Right lobe of liver (tissue), 6 donors: ENCODE data around the gene DPP10. TPM values are rescaled to one million over a fixed set of nuclear protein-coding genes. Genes with fewer than 3 reads are reported as not detected.

Source experiments
- ATAC-seq, 4 donors: fragments of 200-7000 bp; cut with Tn5 transposase; one replicate each; pipeline ENCODE4 v1.9.1; 2020; ENCODE audit warnings: mild to moderate bottlenecking in 4 of 4, moderate library complexity in 4 of 4
- DNase-seq, 3 donors: peaks; one replicate each; pipeline ENCODE4 v3.0.0-alpha.2; 2020
- H3K27ac ChIP-seq, 3 donors: fragments of 200-600 bp; one replicate each; pipeline ENCODE4 v1.8.0; 2022
- H3K27me3 ChIP-seq, 2 donors: fragments of 200-600 bp; one replicate each; pipeline ENCODE4 v1.8.0; 2022
- H3K36me3 ChIP-seq, 4 donors: fragments of 200-600 bp; sonication (generic) in 1 of 4; one replicate each; pipeline versions ENCODE4 v1.5.1 to v1.8.0; 2017 to 2022; ENCODE audit warnings: control low read depth in 1 of 4
- H3K4me1 ChIP-seq, 4 donors: fragments of 200-600 bp; sonication (generic) in 1 of 4; one replicate each; pipeline versions ENCODE4 v1.5.1 to v1.8.0; 2017 to 2022; ENCODE audit warnings: control low read depth in 1 of 4
- H3K4me3 ChIP-seq, 3 donors: fragments of 200-600 bp; one replicate each; pipeline ENCODE4 v1.8.0; 2022
- H3K9me3 ChIP-seq, 4 donors: fragments of 200-600 bp; sonication (generic) in 1 of 4; one replicate each; pipeline versions ENCODE4 v1.5.1 to v1.8.0; 2017 to 2022; ENCODE audit warnings: control low read depth in 1 of 4
- POLR2A ChIP-seq: fragments of 450-650 bp; IDR thresholded peaks from one replicate; pipeline ENCODE4 v1.6.1; 2017; ENCODE audit warnings: antibody characterized with exemption, mild to moderate bottlenecking
- WGBS: methylation state at CpG from one replicate; pipeline ENCODE4 v1.1.6; 2018; ENCODE audit warnings: low coverage, low lambda C conversion rate; ENCODE audit not compliant: insufficient coverage; ENCODE audit errors: missing lambda C conversion rate; 5-methylcytosine and 5-hydroxymethylcytosine counted together
- intact Hi-C, 2 donors: fragments of 100-400 bp; cut with DNase I; formaldehyde crosslinking; loops; one replicate each; pipeline versions ENCODE4 v1.11.2 to v1.14.1; 2022
- total RNA-seq, 6 experiments: library from RNA; depleted of rRNA in 2 of 6; stranded (reverse); fragments of >200 nt in 2 of 6; fragmentation: NEBNext Ultra II Directional in 3 of 6; extraction: Animal tissue kit (Norgen Biotek cat#: 25700) in 3 of 6; gene quantifications; one replicate each; pipeline versions ENCODE4 v1.1.0 to v1.2.4, GENCODE V29; 2016 to 2023
- TF ChIP-seq, protein P1 (sequence below), 4 donors: fragments of 200-600 bp in 3 of 4; fragments of 450-650 bp in 1 of 4; IDR thresholded peaks; one replicate each; pipeline versions ENCODE4 v1.5.1 to v1.8.0; 2016 to 2022; ENCODE audit warnings: antibody characterized with exemption in 4 of 4, mild to moderate bottlenecking in 2 of 4
- donor health status: DM: no; HTN: yes; CAD: no.
- donor health status: DM: no; HTN: no; CAD: no.
- donor health status: DM: no; HTN: no; CAD: no.
- donor health status: DM: no; HTN: yes; CAD: no.
- donor health status: DM: no; HTN: yes; CAD: no.

DPP10 gene
- total RNA-seq, 6 experiments from 2014 or later: 0.09 to 0.19 (median 0.15) TPM; not detected in 2

- Histone ChIP-seq H3K36me3 (no peaks in the 10 kb centered on the region), H3K27ac (no peak overlapping the region), H3K4me1 (no peaks in the 10 kb centered on the region), H3K4me3 (no peak overlapping the region), H3K9me3 (no peaks in the 10 kb centered on the region), H3K27me3 (no peaks in the 10 kb centered on the region)
- TF ChIP-seq POLR2A: no peak
- ATAC-seq (no peak), DNase-seq (no peak)
- WGBS: 51% methylated on average over 3 of the region's 3 CpGs
- intact Hi-C loops: no loop called here
Measured at GRCh38 chr2:115292742-115293141, 850.3 kb downstream of the DPP10 start.

DNA sequence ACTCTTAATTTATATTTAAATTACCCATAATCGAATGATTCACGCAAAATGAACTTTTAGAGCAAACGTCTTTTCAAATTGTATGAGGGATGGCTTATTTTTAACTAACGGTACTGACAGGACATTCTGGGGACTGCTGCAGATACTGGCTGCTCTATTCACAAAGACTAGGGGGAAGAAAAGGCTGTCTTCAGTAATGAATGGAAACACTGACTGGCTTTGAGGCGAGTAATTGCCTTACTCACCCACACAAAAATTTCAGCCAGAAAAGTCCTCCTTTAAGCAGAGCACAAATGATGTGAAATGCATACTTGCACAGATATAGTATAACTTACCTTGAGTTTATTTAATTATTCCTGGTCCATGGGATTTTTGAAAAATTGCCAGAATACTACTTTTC lies 852.6 kb downstream of the DPP10 start:
- DNase-seq (no peak), ATAC-seq (no peak)
- Histone ChIP-seq H3K36me3 (no peaks in the 10 kb centered on the region), H3K4me3 (no peak overlapping the region), H3K27me3 (no peaks in the 10 kb centered on the region), H3K9me3 (no peaks in the 10 kb centered on the region), H3K27ac (no peak overlapping the region), H3K4me1 (no peaks in the 10 kb centered on the region)
- no peak for TF ChIP-seq POLR2A
- TF ChIP-seq, protein P1, sequence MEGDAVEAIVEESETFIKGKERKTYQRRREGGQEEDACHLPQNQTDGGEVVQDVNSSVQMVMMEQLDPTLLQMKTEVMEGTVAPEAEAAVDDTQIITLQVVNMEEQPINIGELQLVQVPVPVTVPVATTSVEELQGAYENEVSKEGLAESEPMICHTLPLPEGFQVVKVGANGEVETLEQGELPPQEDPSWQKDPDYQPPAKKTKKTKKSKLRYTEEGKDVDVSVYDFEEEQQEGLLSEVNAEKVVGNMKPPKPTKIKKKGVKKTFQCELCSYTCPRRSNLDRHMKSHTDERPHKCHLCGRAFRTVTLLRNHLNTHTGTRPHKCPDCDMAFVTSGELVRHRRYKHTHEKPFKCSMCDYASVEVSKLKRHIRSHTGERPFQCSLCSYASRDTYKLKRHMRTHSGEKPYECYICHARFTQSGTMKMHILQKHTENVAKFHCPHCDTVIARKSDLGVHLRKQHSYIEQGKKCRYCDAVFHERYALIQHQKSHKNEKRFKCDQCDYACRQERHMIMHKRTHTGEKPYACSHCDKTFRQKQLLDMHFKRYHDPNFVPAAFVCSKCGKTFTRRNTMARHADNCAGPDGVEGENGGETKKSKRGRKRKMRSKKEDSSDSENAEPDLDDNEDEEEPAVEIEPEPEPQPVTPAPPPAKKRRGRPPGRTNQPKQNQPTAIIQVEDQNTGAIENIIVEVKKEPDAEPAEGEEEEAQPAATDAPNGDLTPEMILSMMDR (IDR thresholded peaks at IDR 0.05): no peak
- intact Hi-C loops: no loop called here
- 51% methylated on average over 5 of the region's 5 CpGs for WGBS

DNA sequence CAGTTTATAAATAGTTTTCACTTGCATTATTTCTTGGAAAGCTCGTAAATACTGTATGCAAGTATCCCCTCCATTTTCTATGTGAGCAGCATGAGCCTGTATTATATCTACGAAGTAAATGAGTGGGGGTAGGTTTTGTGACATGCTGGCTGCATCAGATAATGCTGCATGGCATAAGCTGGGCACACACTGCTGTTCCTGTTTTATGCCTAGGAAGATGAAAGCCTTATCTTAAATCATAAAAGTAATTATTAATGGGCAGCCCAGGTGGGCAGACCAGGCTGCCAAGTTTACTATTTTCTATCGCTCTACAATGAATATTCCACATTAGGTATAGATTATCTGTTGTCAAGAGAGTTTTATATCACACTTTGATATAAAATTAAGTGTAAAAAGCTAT lies 854.6 kb downstream of the DPP10 start:
- Histone ChIP-seq H3K4me3 (no peak overlapping the region), H3K27ac (no peak overlapping the region), H3K36me3 (no peaks in the 10 kb centered on the region), H3K9me3 (no peaks in the 10 kb centered on the region), H3K4me1 (no peaks in the 10 kb centered on the region), H3K27me3 (no peaks in the 10 kb centered on the region)
- TF ChIP-seq, protein P1 (IDR thresholded peaks at IDR 0.05): no peak
- no peak for TF ChIP-seq POLR2A
- no peak for ATAC-seq
- no peak for DNase-seq
- WGBS: 38% methylated on average over 3 of the region's 3 CpGs
- intact Hi-C loops: no loop called here

GRCh38 chr2:115299199-115299598 lies 856.8 kb downstream of the DPP10 start:
- DNase-seq: no peak
- no peaks in the 10 kb centered on the region for H3K36me3 ChIP-seq
- no peaks in the 10 kb centered on the region for H3K9me3 ChIP-seq
- TF ChIP-seq POLR2A: no peak
- TF ChIP-seq, protein P1 (IDR thresholded peaks at IDR 0.05): no peak
- H3K27ac ChIP-seq: no peak overlapping the region
- WGBS: 38% methylated on average over 2 of the region's 2 CpGs
- H3K27me3 ChIP-seq: no peaks in the 10 kb centered on the region
- no peak overlapping the region for H3K4me3 ChIP-seq
- H3K4me1 ChIP-seq: no peaks in the 10 kb centered on the region
- intact Hi-C loops: no loop called here
- no peak for ATAC-seq

- intact Hi-C loops: no loop called here
- Histone ChIP-seq H3K27me3 (no peaks in the 10 kb centered on the region), H3K27ac (no peak overlapping the region), H3K4me3 (no peak overlapping the region), H3K36me3 (no peaks in the 10 kb centered on the region), H3K9me3 (no peaks in the 10 kb centered on the region), H3K4me1 (no peaks in the 10 kb centered on the region)
- TF ChIP-seq, protein P1 (IDR thresholded peaks at IDR 0.05): no peak
- no peak for TF ChIP-seq POLR2A
- ATAC-seq: no peak
- no peak for DNase-seq
- WGBS: 48% methylated on average over 1 of the region's 1 CpG
Measured at GRCh38 chr2:115305712-115306111, 863.3 kb downstream of the DPP10 start.
